Mesendoderm (in vitro differentiated cells): ENCODE results near the gene ACACA. TPM values are rescaled to one million over a fixed set of nuclear protein-coding genes. Genes with fewer than 3 reads are reported as not detected.
"Not testable (repeated sequence)": the region's sequence is repeated elsewhere in the genome, so short reads cannot be mapped to it uniquely, and the experiment has no call there.

ENCODE experiments used
- DNase-seq: peaks from one replicate; pipeline ENCODE4 v3.0.0; 2013
- H2AK5ac ChIP-seq: 2 replicates; pipeline ENCODE4 v1.6.1; 2013; ENCODE audit warnings: low read length, inconsistent platforms
- H2BK120ac ChIP-seq: 2 replicates; pipeline ENCODE4 v1.6.1; 2013; ENCODE audit warnings: low read depth, mild to moderate bottlenecking, low read length, moderate library complexity, mixed read lengths
- H2BK15ac ChIP-seq: replicated peaks from 2 replicates; pipeline ENCODE4 v1.6.1; 2013; ENCODE audit warnings: low read depth, mild to moderate bottlenecking, moderate library complexity
- H2BK5ac ChIP-seq: 2 replicates; pipeline ENCODE4 v1.6.1; 2013; ENCODE audit warnings: low read length, inconsistent platforms
- H3K18ac ChIP-seq: 2 replicates; pipeline ENCODE4 v1.6.1; 2013; ENCODE audit warnings: mild to moderate bottlenecking, low read length, mixed read lengths
- H3K23ac ChIP-seq: one replicate; pipeline ENCODE4 v1.6.1; 2013; ENCODE audit warnings: low read length
- H3K27ac ChIP-seq: 2 replicates; pipeline ENCODE4 v1.5.1; 2013; ENCODE audit warnings: low read depth, mild to moderate bottlenecking, inconsistent platforms, low read length, moderate library complexity
- H3K27me3 ChIP-seq: 2 replicates; pipeline ENCODE4 v1.6.1; 2013; ENCODE audit warnings: low read length, control low read depth, mild to moderate bottlenecking, inconsistent platforms; ENCODE audit not compliant: insufficient read depth, poor library complexity
- H3K36me3 ChIP-seq: 2 replicates; pipeline ENCODE4 v1.6.1; 2013; ENCODE audit warnings: low read length, inconsistent platforms; ENCODE audit not compliant: control insufficient read depth, insufficient read depth
- H3K4ac ChIP-seq: one replicate; pipeline ENCODE4 v1.6.1; 2013; ENCODE audit warnings: low read depth, mild to moderate bottlenecking, low read length, moderate library complexity
- H3K4me1 ChIP-seq: 2 replicates; pipeline ENCODE4 v1.6.1; 2013; ENCODE audit warnings: low read depth, low read length, inconsistent platforms; ENCODE audit not compliant: control insufficient read depth
- H3K4me2 ChIP-seq: 2 replicates; pipeline ENCODE4 v1.6.1; 2013; ENCODE audit warnings: low read length
- H3K4me3 ChIP-seq: 2 replicates; pipeline ENCODE4 v1.5.1; 2013; ENCODE audit warnings: mild to moderate bottlenecking, low read length
- H3K56ac ChIP-seq: one replicate; pipeline ENCODE4 v1.6.1; 2013; ENCODE audit warnings: low read length
- H3K79me1 ChIP-seq: 2 replicates; pipeline ENCODE4 v1.6.1; 2013; ENCODE audit warnings: low read length, inconsistent platforms
- H3K79me2 ChIP-seq: 2 replicates; pipeline ENCODE4 v1.6.1; 2013; ENCODE audit warnings: mild to moderate bottlenecking, low read length; ENCODE audit not compliant: control insufficient read depth, insufficient read depth
- H3K9ac ChIP-seq: 2 replicates; pipeline ENCODE4 v1.6.1; 2013; ENCODE audit warnings: low read length, inconsistent platforms
- H4K5ac ChIP-seq: one replicate; pipeline ENCODE4 v1.6.1; 2013; ENCODE audit warnings: low read length
- H4K8ac ChIP-seq: one replicate; pipeline ENCODE4 v1.6.1; 2013; ENCODE audit warnings: low read depth, mild to moderate bottlenecking, control low read depth, low read length, moderate library complexity
- WGBS: extraction: QIAGEN DNeasy Blood & Tissue Kit; methylation state at CpG from one replicate; pipeline ENCODE4 v1.1.7; 2013; ENCODE audit warnings: low lambda C conversion rate, missing lambda C conversion rate; ENCODE audit not compliant: insufficient coverage; ENCODE audit errors: extremely low coverage; 5-methylcytosine and 5-hydroxymethylcytosine counted together
- polyA plus RNA-seq, 2 experiments: library from polyadenylated mRNA; stranded (reverse); fragments of 200-250 nt; gene quantifications; one replicate each; pipeline ENCODE4 v1.2.3, GENCODE V29; 2013

ACACA gene
- 35.5 TPM for polyA plus RNA-seq (2013, experiment 1 of 2)
- 34.5 TPM for polyA plus RNA-seq (2013, experiment 2 of 2)

DNA sequence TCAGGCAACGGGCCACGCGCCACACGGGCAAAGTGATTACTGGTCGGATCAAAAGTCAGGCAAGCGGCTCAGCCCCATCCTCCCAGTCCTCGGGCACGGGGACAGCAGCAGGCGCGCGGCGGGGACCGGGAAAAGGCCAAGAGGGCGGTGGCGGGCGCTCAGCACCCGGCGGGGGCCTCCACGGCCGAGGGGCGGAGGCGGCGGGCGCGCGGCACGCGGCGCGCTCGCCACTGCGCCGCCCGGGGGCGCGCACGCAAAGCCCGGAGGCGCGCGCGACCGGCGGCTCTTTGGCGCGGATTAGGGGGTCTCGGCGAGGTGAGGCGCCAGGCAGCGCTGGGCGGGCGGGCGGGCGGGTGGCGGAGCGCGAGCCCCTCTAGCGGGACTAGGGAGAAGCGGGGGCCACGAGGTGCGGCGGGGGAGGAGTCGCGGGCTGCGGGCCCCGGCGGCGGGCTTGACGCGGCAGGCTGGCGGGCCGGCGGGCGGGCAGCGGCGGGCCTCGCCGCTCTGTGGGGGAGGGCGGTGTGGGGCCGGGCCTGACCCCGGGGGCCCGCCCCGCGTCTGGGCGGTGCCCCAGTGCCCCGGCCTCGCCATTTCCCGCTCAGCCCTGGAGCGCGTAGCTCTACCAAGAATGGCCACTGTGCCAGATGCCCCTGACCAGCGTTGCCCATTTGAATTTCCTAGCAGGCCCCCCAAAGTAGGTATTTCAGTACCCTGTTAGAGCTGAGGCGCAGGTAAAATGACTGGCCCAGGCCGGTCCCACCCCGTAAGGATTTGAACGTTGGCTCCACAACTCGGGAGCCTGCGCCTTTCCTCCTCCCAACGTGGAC, at the start of gene ACACA, which contains the start of gene TADA2A:
ACACA (minus strand) TSS at position 202 of the 827 bp plus-strand sequence. CDS start 537 bp downstream, outside the sequence.
TADA2A (plus strand) TSS at position 252 of the 827 bp plus-strand sequence. CDS start 4,480 bp downstream, outside the sequence.
- H3K56ac ChIP-seq = peak within 1 kb of the TSS; percentile 100
- peak within 1 kb of the TSS; percentile 94 for H3K9ac ChIP-seq
- peak within 1 kb of the TSS; percentile 100 for H3K23ac ChIP-seq
- peak within 1 kb of the TSS; percentile 81 for H3K4me3 ChIP-seq
- no peaks in the 10 kb centered on the region for H3K79me1 ChIP-seq
- WGBS = no CpG with 5 or more reads among the region's 98 CpGs
- peak within 1 kb of the TSS; percentile 65 for H2BK5ac ChIP-seq
- peak within 1 kb of the TSS; percentile 23 for H3K4ac ChIP-seq
- no peaks in the 10 kb centered on the region for H3K4me1 ChIP-seq
- no peaks in the 10 kb centered on the region for H3K27me3 ChIP-seq
- peak; percentile 84 for DNase-seq
- H2BK120ac ChIP-seq = peak within 1 kb of the TSS; percentile 45
- peak within 1 kb of the TSS; percentile 0 for H4K8ac ChIP-seq
- peak within 1 kb of the TSS; percentile 97 for H4K5ac ChIP-seq
- H3K27ac ChIP-seq = peak within 1 kb of the TSS; percentile 91
- H3K79me2 ChIP-seq = no peaks in the 10 kb centered on the region
- no peak within 1 kb of the TSS for H2BK15ac ChIP-seq
- H3K36me3 ChIP-seq = no peaks in the 10 kb centered on the region
- H2AK5ac ChIP-seq = no peak within 1 kb of the TSS
- peak within 1 kb of the TSS; percentile 78 for H3K18ac ChIP-seq
- peak within 1 kb of the TSS; percentile 94 for H3K4me2 ChIP-seq

DNA sequence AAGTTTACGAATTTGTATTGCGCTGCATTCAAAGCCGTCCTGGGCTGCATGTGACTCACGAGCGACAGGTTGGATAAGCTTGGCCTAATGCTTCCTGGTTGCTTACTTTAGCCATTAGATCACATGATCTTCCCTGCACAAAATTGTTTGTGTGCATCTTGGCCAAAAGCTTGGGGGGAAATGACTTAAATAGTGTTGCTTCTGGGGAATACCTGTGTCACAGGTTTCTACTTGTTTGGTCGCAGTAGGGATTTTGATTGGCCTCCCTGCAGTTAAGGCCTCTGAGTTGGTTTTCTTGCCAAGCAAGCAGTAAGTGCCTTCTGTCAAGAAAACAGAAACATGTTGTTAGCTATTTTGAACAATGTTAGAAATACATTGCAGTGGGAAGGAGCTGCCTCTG, 43.5 kb upstream of the ACACA start:
- H3K9ac ChIP-seq = no peak overlapping the region
- no peak overlapping the region for H2AK5ac ChIP-seq
- DNase-seq = no peak
- no peak overlapping the region for H3K23ac ChIP-seq
- peak overlapping the region; percentile 61 for H3K18ac ChIP-seq
- no peak overlapping the region for H2BK15ac ChIP-seq
- H3K4me2 ChIP-seq = no peak overlapping the region
- H3K4me1 ChIP-seq = peaks cover 2% of the 10 kb centered on the region
- WGBS = no CpG with 5 or more reads among the region's 6 CpGs
- H3K36me3 ChIP-seq = no peaks in the 10 kb centered on the region
- no peak overlapping the region for H4K8ac ChIP-seq
- no peaks in the 10 kb centered on the region for H3K27me3 ChIP-seq
- no peak overlapping the region for H3K56ac ChIP-seq
- H3K79me1 ChIP-seq = no peaks in the 10 kb centered on the region
- H3K79me2 ChIP-seq = no peaks in the 10 kb centered on the region
- H3K4ac ChIP-seq = no peak overlapping the region
- no peak overlapping the region for H2BK120ac ChIP-seq
- no peak overlapping the region for H3K27ac ChIP-seq
- no peak overlapping the region for H4K5ac ChIP-seq
- no peak overlapping the region for H3K4me3 ChIP-seq
- H2BK5ac ChIP-seq = no peak overlapping the region

GRCh38 chr17:37447641-37448040, 41.0 kb upstream of the ACACA start:
- no peak overlapping the region for H4K5ac ChIP-seq
- no CpG with 5 or more reads among the region's 1 CpG for WGBS
- no peak overlapping the region for H3K23ac ChIP-seq
- H3K4me3 ChIP-seq = no peak overlapping the region
- H3K27ac ChIP-seq = no peak overlapping the region
- H2AK5ac ChIP-seq = no peak overlapping the region
- no peak overlapping the region for H4K8ac ChIP-seq
- no peak overlapping the region for H3K9ac ChIP-seq
- H3K27me3 ChIP-seq = no peaks in the 10 kb centered on the region
- H3K4me2 ChIP-seq = no peak overlapping the region
- no peaks in the 10 kb centered on the region for H3K79me1 ChIP-seq
- H2BK15ac ChIP-seq = no peak overlapping the region
- H3K4ac ChIP-seq = no peak overlapping the region
- no peak overlapping the region for H2BK120ac ChIP-seq
- no peak overlapping the region for H2BK5ac ChIP-seq
- H3K18ac ChIP-seq = no peak overlapping the region
- H3K56ac ChIP-seq = no peak overlapping the region
- no peaks in the 10 kb centered on the region for H3K79me2 ChIP-seq
- peaks cover 2% of the 10 kb centered on the region for H3K4me1 ChIP-seq
- DNase-seq = no peak
- no peaks in the 10 kb centered on the region for H3K36me3 ChIP-seq

DNA sequence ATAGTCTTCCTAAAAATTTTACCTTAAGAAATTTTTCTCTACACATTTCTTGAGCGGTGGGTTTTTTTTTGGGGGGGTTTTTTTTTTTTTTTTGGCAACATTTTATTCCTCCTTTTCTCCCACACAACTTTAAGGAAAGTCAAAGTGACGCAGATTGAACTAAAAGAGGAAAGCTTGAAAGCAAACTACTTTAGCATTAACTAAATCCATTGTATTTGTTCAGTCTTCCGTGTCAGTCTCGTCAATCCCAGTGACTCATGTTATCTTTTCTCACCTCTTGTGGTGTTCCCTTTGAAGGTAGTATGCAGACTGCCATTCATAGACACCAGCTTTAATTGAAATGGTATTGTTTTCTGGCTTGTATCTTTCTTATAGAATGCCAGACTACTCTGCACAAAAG, 39.4 kb upstream of the ACACA start:
- H3K4me3 ChIP-seq = no peak overlapping the region
- no peak overlapping the region for H3K18ac ChIP-seq
- no peak overlapping the region for H2BK5ac ChIP-seq
- no peaks in the 10 kb centered on the region for H3K79me1 ChIP-seq
- no peak overlapping the region for H3K9ac ChIP-seq
- no peaks in the 10 kb centered on the region for H3K79me2 ChIP-seq
- no peaks in the 10 kb centered on the region for H3K27me3 ChIP-seq
- no peak overlapping the region for H2BK15ac ChIP-seq
- H3K23ac ChIP-seq = no peak overlapping the region
- H4K5ac ChIP-seq = no peak overlapping the region
- H3K4ac ChIP-seq = no peak overlapping the region
- H3K4me1 ChIP-seq = peaks cover 2% of the 10 kb centered on the region
- H3K27ac ChIP-seq = no peak overlapping the region
- no CpG with 5 or more reads among the region's 4 CpGs for WGBS
- peaks cover 1% of the 10 kb centered on the region for H3K36me3 ChIP-seq
- no peak overlapping the region for H3K56ac ChIP-seq
- no peak overlapping the region for H3K4me2 ChIP-seq
- DNase-seq = peak; percentile 75
- no peak overlapping the region for H4K8ac ChIP-seq
- H2AK5ac ChIP-seq = no peak overlapping the region
- H2BK120ac ChIP-seq = no peak overlapping the region

DNA sequence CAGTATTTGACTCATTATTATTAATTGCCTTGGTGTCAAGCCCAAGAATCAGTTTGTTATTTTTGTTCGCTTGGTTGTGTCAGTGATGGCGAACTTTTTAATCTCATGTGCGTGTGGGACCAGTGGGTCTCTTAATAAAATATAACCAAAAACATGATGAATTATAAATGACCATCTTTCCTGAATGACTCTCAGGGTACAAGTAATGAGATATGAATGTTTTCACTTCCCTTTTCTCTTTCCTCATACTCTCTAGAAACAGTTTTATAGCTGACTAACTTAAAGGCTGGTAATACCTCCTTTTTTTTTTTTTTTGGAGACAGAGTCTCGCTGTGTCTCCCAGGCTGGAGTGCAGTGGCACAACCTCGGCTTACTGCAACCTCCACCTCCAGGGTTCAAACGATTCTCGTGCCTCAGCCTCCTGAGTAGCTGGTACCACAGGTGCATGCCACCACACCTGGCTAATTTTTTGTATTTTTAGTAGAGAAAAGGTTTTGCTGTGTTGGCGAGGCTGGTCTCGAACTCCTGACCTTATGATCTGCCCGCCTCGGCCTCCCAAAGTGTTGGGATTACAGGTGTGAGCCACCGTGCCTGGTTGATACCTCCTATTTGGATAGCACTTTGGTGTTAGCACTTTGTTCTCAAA, 34.9 kb upstream of the ACACA start:
- not testable (repeated sequence) for DNase-seq, H3K4ac ChIP-seq, H2BK15ac ChIP-seq, H3K18ac ChIP-seq, H3K4me3 ChIP-seq, H3K4me1 ChIP-seq, H2BK120ac ChIP-seq, H3K23ac ChIP-seq, H3K56ac ChIP-seq, H3K4me2 ChIP-seq, H3K79me2 ChIP-seq, H4K8ac ChIP-seq, H3K27me3 ChIP-seq, H2AK5ac ChIP-seq, H3K27ac ChIP-seq, H3K36me3 ChIP-seq, H3K79me1 ChIP-seq, H2BK5ac ChIP-seq, H4K5ac ChIP-seq, H3K9ac ChIP-seq
- WGBS = no CpG with 5 or more reads among the region's 12 CpGs
